PC-3 (cell line): Measurements from ENCODE around the gene CD44. TPM values are rescaled to one million over a fixed set of nuclear protein-coding genes. Genes with fewer than 3 reads are reported as not detected.

Experiments
- ATAC-seq: fragments of 200-7000 bp; cut with Tn5 transposase; 2 replicates; pipeline ENCODE4 v1.9.1; 2020; ENCODE audit warnings: mild to moderate bottlenecking, moderate library complexity
- BruUV-seq: library from RNA; stranded (reverse); fragments of 400-500 nt; replicated peaks from 2 replicates; lab custom pipeline; 2021; lab: Mats Ljungman, UMichigan
- CTCF ChIA-PET: fragments of 300-600 bp; sonication (Branson Sonifier 250); formaldehyde crosslinking; loops from one replicate; lab custom pipeline; 2022; ENCODE audit warnings: antibody characterized with exemption; lab: Charles Lee
- POLR2A ChIA-PET: fragments of 300-600 bp; sonication (Branson Sonifier 250); formaldehyde crosslinking; loops from one replicate; lab custom pipeline; 2022; ENCODE audit warnings: antibody characterized with exemption; ENCODE audit not compliant: unreplicated experiment; lab: Charles Lee
- DNase-seq: peaks from one replicate; pipeline ENCODE4 v3.0.0-alpha.2; 2015
- H2AFZ ChIP-seq: fragments of 300-600 bp; sonication (generic); 2 replicates; pipeline ENCODE4 v1.6.0; 2016; ENCODE audit warnings: antibody characterized with exemption, low read length
- H3F3A ChIP-seq: fragments of 300-600 bp; sonication (generic); one replicate; pipeline ENCODE4 v1.6.0; 2017; ENCODE audit warnings: antibody characterized with exemption, low read length, control low read depth, mild to moderate bottlenecking; ENCODE audit not compliant: unreplicated experiment
- H3K27ac ChIP-seq: fragments of 300-600 bp; sonication (generic); 2 replicates; pipeline ENCODE4 v1.5.1; 2016; ENCODE audit warnings: mild to moderate bottlenecking, low read length
- H3K27me3 ChIP-seq: fragments of 300-600 bp; sonication (generic); 2 replicates; pipeline ENCODE4 v1.6.1; 2016; ENCODE audit warnings: low read length, mixed read lengths
- H3K36me3 ChIP-seq: fragments of 300-600 bp; sonication (generic); 2 replicates; pipeline ENCODE4 v1.6.1; 2016; ENCODE audit warnings: low read depth, mixed run types, low read length, mixed read lengths
- H3K4me1 ChIP-seq: fragments of 300-600 bp; sonication (generic); 2 replicates; pipeline ENCODE4 v1.5.1; 2016; ENCODE audit warnings: low read length; ENCODE audit not compliant: insufficient read depth
- H3K4me2 ChIP-seq: fragments of 300-600 bp; sonication (generic); 2 replicates; pipeline ENCODE4 v1.6.0; 2016; ENCODE audit warnings: low read length
- H3K4me3 ChIP-seq: fragments of 300-600 bp; sonication (generic); 2 replicates; pipeline ENCODE4 v1.5.1; 2016; ENCODE audit warnings: mild to moderate bottlenecking, low read length, mixed read lengths
- H3K79me2 ChIP-seq: fragments of 300-600 bp; sonication (generic); 2 replicates; pipeline ENCODE4 v1.6.1; 2017; ENCODE audit warnings: low read length, mixed read lengths
- H3K9ac ChIP-seq: fragments of 300-600 bp; sonication (generic); 2 replicates; pipeline ENCODE4 v1.6.0; 2016; ENCODE audit warnings: mild to moderate bottlenecking, low read length
- H3K9me2 ChIP-seq: fragments of 300-600 bp; sonication (generic); replicated peaks from 2 replicates; pipeline ENCODE4 v1.6.1; 2016; ENCODE audit warnings: mixed run types, low read length, mixed read lengths
- H3K9me3 ChIP-seq: fragments of 300-600 bp; sonication (generic); 2 replicates; pipeline ENCODE4 v1.6.1; 2016; ENCODE audit warnings: low read length, mixed read lengths
- H4K20me1 ChIP-seq: fragments of 300-600 bp; sonication (generic); 2 replicates; pipeline ENCODE4 v1.6.1; 2016; ENCODE audit warnings: low read length, mixed read lengths
- CTCF ChIP-seq: fragments of 300-600 bp; sonication (generic); conservative IDR thresholded peaks from 2 replicates; pipeline ENCODE4 v1.5.1; 2017; ENCODE audit warnings: antibody characterized with exemption, low read depth, mild to moderate bottlenecking, low read length
- EZH2 ChIP-seq: fragments of 300-600 bp; sonication (generic); IDR thresholded peaks from one replicate; pipeline ENCODE4 v1.6.1; 2017; ENCODE audit warnings: antibody characterized with exemption, mild to moderate bottlenecking, low read length; ENCODE audit not compliant: unreplicated experiment
- EZH2phosphoT487 ChIP-seq: fragments of 300-600 bp; sonication (generic); IDR thresholded peaks from 2 replicates; pipeline ENCODE4 v1.6.1; 2018; ENCODE audit warnings: mild to moderate bottlenecking, antibody characterized with exemption, low read length, borderline replicate concordance
- intact Hi-C: fragments of 100-400 bp; cut with micrococcal nuclease; formaldehyde crosslinking; loops from 2 replicates; pipeline ENCODE4 v1.9.0; 2023
- total RNA-seq: library from RNA; depleted of rRNA; stranded (reverse); fragments of >200 nt; gene quantifications from 2 replicates; pipeline ENCODE4 v1.2.3, GENCODE V29; 2014

CD44 gene
- total RNA-seq, 1 experiment from 2014 or later, result 181 TPM

DNA sequence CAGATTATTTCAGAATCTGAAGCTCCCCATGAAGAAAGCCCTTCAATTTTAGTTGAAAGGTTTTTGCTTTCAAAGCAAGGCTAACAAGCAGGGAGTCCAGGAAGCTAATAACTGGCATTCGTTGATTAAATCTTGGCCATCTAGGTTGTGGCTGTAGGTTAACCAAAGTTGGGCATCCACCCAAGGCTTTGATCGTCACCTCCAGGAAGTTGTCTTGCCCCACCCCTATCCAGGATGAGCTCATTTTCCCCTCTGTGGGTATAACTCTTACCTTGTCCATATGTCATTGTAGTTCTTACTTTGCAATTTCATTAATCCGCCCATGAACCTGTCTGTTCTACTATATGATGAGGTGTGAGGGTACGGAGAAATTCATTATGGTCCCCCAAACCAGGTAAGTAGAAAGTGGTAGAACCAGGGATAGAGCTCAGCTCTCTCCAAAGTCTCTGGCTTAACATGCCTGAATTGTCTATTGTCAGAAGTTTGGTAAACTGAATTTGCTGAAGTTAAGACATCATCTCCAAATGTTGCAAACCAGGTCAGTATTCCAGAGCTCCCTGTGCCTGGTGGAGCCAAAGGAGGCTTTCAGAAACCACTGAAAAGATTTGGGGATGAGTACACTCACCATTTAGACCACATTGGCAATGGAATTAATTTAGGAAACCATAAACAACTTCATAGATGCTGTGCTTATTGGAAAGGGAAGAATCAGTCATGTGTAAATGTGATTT, 97.1 kb downstream of the CD44 start:
- intact Hi-C loops, result loop anchor here (10.0 kb wide), 2 partner anchors 159 to 231 kb away; no protein-coding TSS in a partner anchor
- ATAC-seq, result peak; percentile 71
- Histone ChIP-seq H3K4me2 (peak overlapping the region; percentile 50), H3K36me3 (peaks cover 5% of the 10 kb centered on the region; the same call in 1 of the 2 replicates), H4K20me1 (no peaks in the 10 kb centered on the region), H2AFZ (no peak overlapping the region), H3K79me2 (no peaks in the 10 kb centered on the region), H3F3A (no peaks in the 10 kb centered on the region), H3K27ac (peak overlapping the region; percentile 63), H3K9me3 (no peaks in the 10 kb centered on the region), H3K4me1 (peaks cover 25% of the 10 kb centered on the region), H3K9ac (no peak overlapping the region), H3K9me2 (no peaks in the 10 kb centered on the region), H3K27me3 (no peaks in the 10 kb centered on the region), H3K4me3 (no peak overlapping the region)
- ChIA-PET POLR2A (no interaction called here), CTCF (interaction anchor here (0.5 to 1.0 kb wide), 3 partner anchors 25 to 249 kb away, joined by 3 to 4 read pairs (median 3); no protein-coding TSS in a partner anchor)
- no TSS peak for BruUV-seq
- peak; percentile 90 for DNase-seq
- TF ChIP-seq EZH2phosphoT487 (no peak), CTCF (no peak), EZH2 (no peak)

DNA sequence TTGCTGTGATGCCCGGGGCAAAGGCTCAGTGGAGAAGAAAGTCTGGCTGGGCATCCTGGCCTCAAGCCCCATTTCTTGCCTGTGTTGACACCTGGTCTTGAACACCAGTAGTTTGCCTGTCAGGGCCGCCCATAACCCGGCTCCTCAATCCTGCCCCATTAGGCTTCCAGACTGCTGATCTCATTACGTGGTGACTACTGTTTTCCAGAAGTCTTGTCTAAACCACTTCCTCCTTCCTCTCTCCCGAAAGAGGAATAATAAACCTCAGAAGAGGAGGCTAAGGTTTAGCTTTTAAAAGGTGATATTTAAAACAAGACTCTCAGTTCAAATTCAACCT, 97.7 kb downstream of the CD44 start:
- CTCF ChIA-PET, result interaction anchor here (0.5 kb wide), 1 partner anchor 206 kb away, joined by 4 read pairs; no protein-coding TSS in a partner anchor
- H3K79me2 ChIP-seq, result no peaks in the 10 kb centered on the region
- H3K9me2 ChIP-seq, result no peaks in the 10 kb centered on the region
- DNase-seq (no peak), ATAC-seq (no peak)
- intact Hi-C loops, result loop anchor here (10.0 kb wide), 2 partner anchors 158 to 232 kb away; no protein-coding TSS in a partner anchor
- H3K4me2 ChIP-seq, result no peak overlapping the region
- H3K27me3 ChIP-seq, result no peaks in the 10 kb centered on the region
- TF ChIP-seq CTCF, result no peak
- TF ChIP-seq EZH2, result no peak
- TF ChIP-seq EZH2phosphoT487, result no peak
- H3K36me3 ChIP-seq, result no peaks in the 10 kb centered on the region
- no peak overlapping the region for H3K9ac ChIP-seq
- no peak overlapping the region for H2AFZ ChIP-seq
- H3K27ac ChIP-seq, result peak overlapping the region; percentile 63
- H4K20me1 ChIP-seq, result no peaks in the 10 kb centered on the region
- H3K4me1 ChIP-seq, result peaks cover 25% of the 10 kb centered on the region
- no peaks in the 10 kb centered on the region for H3F3A ChIP-seq
- H3K9me3 ChIP-seq, result no peaks in the 10 kb centered on the region
- no TSS peak for BruUV-seq
- POLR2A ChIA-PET, result no interaction called here
- H3K4me3 ChIP-seq, result no peak overlapping the region

- Histone ChIP-seq H3K4me1 (peaks cover 25% of the 10 kb centered on the region), H3K9me3 (no peaks in the 10 kb centered on the region), H3K4me2 (no peak overlapping the region), H2AFZ (no peak overlapping the region), H3K4me3 (no peak overlapping the region), H3K27me3 (no peaks in the 10 kb centered on the region), H3K27ac (no peak overlapping the region), H3K36me3 (no peaks in the 10 kb centered on the region), H3F3A (no peaks in the 10 kb centered on the region), H3K9me2 (no peaks in the 10 kb centered on the region), H3K9ac (no peak overlapping the region), H4K20me1 (no peaks in the 10 kb centered on the region), H3K79me2 (no peaks in the 10 kb centered on the region)
- POLR2A ChIA-PET, result no interaction called here
- DNase-seq (no peak), ATAC-seq (no peak)
- intact Hi-C loops, result loop anchor here (10.0 kb wide), 2 partner anchors 157 to 233 kb away; no protein-coding TSS in a partner anchor
- CTCF ChIA-PET, result interaction anchor here (0.6 kb wide), 1 partner anchor 59 kb away, joined by 3 read pairs; no protein-coding TSS in a partner anchor
- TF ChIP-seq CTCF (no peak), EZH2phosphoT487 (no peak), EZH2 (no peak)
- BruUV-seq, result no TSS peak
These were observed 98.4 kb downstream of the CD44 start for GRCh38 chr11:35237351-35237750.
